Activated CD8-positive, alpha-beta T cell treated with anti-CD3 and anti-CD28 coated beads, Interleukin-2, amount 10 ng/mL, durations not matched to agents 7 days and 5 days (primary cell): ENCODE results near the gene SETD5. TPM values are rescaled to one million over a fixed set of nuclear protein-coding genes. Genes with fewer than 3 reads are reported as not detected.
A peak's percentile ranks its signal among the peaks of the same experiment; 100 is the strongest.

Experiments used
- ATAC-seq: fragments of 150-1000 bp; cut with Tn5 transposase; one replicate; pipeline ENCODE4 v1.10.0; 2021; ENCODE audit warnings: moderate library complexity
- CTCF ChIA-PET: fragments of 350-600 bp; sonication (Branson Sonifier 250); formaldehyde crosslinking; loops from one replicate; lab custom pipeline; 2021; ENCODE audit warnings: antibody characterized with exemption; lab: Charles Lee
- POLR2A ChIA-PET: fragments of 350-600 bp; sonication (Branson Sonifier 250); formaldehyde crosslinking; loops from one replicate; lab custom pipeline; 2021; ENCODE audit warnings: antibody characterized with exemption; lab: Charles Lee
- DNase-seq: peaks from one replicate; pipeline ENCODE4 v3.0.0-alpha.2; 2020
- H3K27ac Mint-ChIP-seq: one replicate; pipeline ENCODE4 v1.8.0; 2021; ENCODE audit warnings: mild to moderate bottlenecking, mixed read lengths
- H3K27me3 Mint-ChIP-seq: one replicate; pipeline ENCODE4 v1.8.0; 2021; ENCODE audit warnings: low read depth, mixed read lengths
- H3K36me3 Mint-ChIP-seq: one replicate; pipeline ENCODE4 v1.8.0; 2021; ENCODE audit warnings: low read depth, mixed read lengths
- H3K4me1 Mint-ChIP-seq: one replicate; pipeline ENCODE4 v1.8.0; 2021; ENCODE audit warnings: low read depth, mixed read lengths
- H3K4me3 Mint-ChIP-seq: one replicate; pipeline ENCODE4 v1.8.0; 2021; ENCODE audit warnings: mild to moderate bottlenecking, mixed read lengths
- H3K9me3 Mint-ChIP-seq: one replicate; pipeline ENCODE4 v1.8.0; 2022; ENCODE audit warnings: mixed read lengths; ENCODE audit not compliant: insufficient read depth
- total RNA-seq, 2 experiments: library from RNA; stranded (reverse); gene quantifications; one replicate each; pipeline ENCODE4 v1.2.3, GENCODE V29; 2021

The SETD5 gene
- total RNA-seq, 2 experiments from 2014 or later = 122 to 126 TPM

DNA sequence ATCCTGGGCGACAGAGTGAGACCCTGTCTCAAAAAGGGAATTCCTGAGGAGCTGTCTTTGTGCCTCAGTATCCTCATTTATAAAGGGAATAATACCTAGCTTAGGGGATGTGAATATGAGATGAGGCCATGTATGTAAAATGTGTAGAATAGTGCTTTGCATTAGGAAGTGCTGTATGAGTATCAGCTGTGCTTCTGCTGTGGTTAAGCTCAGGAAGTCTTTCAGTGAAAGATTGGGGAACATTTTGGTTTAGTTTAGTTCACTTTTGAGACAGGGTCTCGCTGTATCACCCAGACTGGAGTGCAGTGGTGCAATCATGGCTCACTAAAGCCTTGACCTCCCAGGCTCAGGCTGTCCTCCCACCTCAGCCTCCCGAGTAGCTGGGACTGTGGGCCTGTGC lies 23.9 kb upstream of the SETD5 start:
- DNase-seq (no peak), ATAC-seq (peak; percentile 57)
- peak overlapping the region; percentile 22 for H3K4me3 Mint-ChIP-seq
- H3K4me1 Mint-ChIP-seq = peaks cover 20% of the 10 kb centered on the region
- peaks cover 80% of the 10 kb centered on the region for H3K36me3 Mint-ChIP-seq
- H3K27me3 Mint-ChIP-seq = no peaks in the 10 kb centered on the region
- no peaks in the 10 kb centered on the region for H3K9me3 Mint-ChIP-seq
- POLR2A ChIA-PET = interaction anchor here (1.3 to 2.0 kb wide), 2 partner anchors 10 to 23 kb away, joined by 7 to 11 read pairs; partner anchors contain the start of gene THUMPD3
- CTCF ChIA-PET = interaction anchor here (1.1 to 2.6 kb wide), 2 partner anchors 10 to 16 kb away, joined by 4 to 5 read pairs; partner anchors contain the start of gene THUMPD3
- peak overlapping the region; percentile 54 for H3K27ac Mint-ChIP-seq

GRCh38 chr3:9377981-9378380 lies 19.4 kb upstream of the SETD5 start:
- no peak for DNase-seq
- Mint-ChIP-seq H3K4me1 (peaks cover 11% of the 10 kb centered on the region), H3K36me3 (peaks cover 75% of the 10 kb centered on the region), H3K4me3 (no peak overlapping the region), H3K27ac (no peak overlapping the region), H3K9me3 (no peaks in the 10 kb centered on the region), H3K27me3 (no peaks in the 10 kb centered on the region)
- ATAC-seq = no peak
- ChIA-PET POLR2A (interaction anchor here (1.1 to 2.6 kb wide), 3 partner anchors 11 to 18 kb away, joined by 3 to 13 read pairs (median 7); partner anchors contain the start of gene THUMPD3), CTCF (interaction anchor here (0.7 to 1.3 kb wide), 3 partner anchors 18 to 57 kb away, joined by 3 to 5 read pairs (median 4); no protein-coding TSS in a partner anchor)

DNA sequence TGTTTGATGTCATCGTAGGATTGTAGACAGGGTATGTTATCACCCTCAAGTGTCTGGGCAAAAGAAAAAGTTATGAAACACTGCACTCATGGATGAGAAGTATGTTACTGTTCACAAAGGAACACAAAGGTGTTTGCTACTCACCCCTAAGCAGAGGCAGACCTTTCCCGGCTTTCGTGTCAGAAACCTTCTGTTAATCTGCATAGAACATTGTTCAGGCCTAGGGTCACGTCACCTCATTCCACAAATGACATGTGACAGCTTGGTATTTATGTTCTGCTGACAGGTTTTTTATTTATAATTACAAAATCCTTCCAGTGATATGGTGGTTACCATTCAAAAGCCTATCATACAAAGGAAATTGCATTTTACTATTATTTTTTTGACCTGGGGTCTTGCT lies 18.1 kb upstream of the SETD5 start:
- peaks cover 2% of the 10 kb centered on the region for H3K4me1 Mint-ChIP-seq
- H3K27ac Mint-ChIP-seq = no peak overlapping the region
- H3K4me3 Mint-ChIP-seq = no peak overlapping the region
- no peaks in the 10 kb centered on the region for H3K9me3 Mint-ChIP-seq
- ChIA-PET POLR2A (interaction anchor here (0.6 to 2.6 kb wide), 4 partner anchors 15 to 458 kb away, joined by 3 to 13 read pairs (median 4); partner anchors contain the start of gene THUMPD3), CTCF (interaction anchor here (1.0 to 1.7 kb wide), 4 partner anchors 9 to 26 kb away, joined by 3 to 6 read pairs (median 4); partner anchors contain the start of gene THUMPD3)
- ATAC-seq = no peak
- no peak for DNase-seq
- no peaks in the 10 kb centered on the region for H3K27me3 Mint-ChIP-seq
- H3K36me3 Mint-ChIP-seq = peaks cover 77% of the 10 kb centered on the region

- CTCF ChIA-PET = interaction anchor here (1.0 to 1.7 kb wide), 4 partner anchors 8 to 27 kb away, joined by 3 to 6 read pairs (median 4); partner anchors contain the start of gene THUMPD3
- ATAC-seq (no peak), DNase-seq (no peak)
- H3K4me1 Mint-ChIP-seq = peaks cover under 1% of the 10 kb centered on the region
- no peaks in the 10 kb centered on the region for H3K9me3 Mint-ChIP-seq
- POLR2A ChIA-PET = interaction anchor here (0.6 kb wide), 1 partner anchor 76 kb away, joined by 3 read pairs; no protein-coding TSS in a partner anchor
- H3K36me3 Mint-ChIP-seq = peaks cover 76% of the 10 kb centered on the region
- H3K4me3 Mint-ChIP-seq = no peak overlapping the region
- H3K27me3 Mint-ChIP-seq = no peaks in the 10 kb centered on the region
- peak overlapping the region; percentile 1 for H3K27ac Mint-ChIP-seq
Observed at GRCh38 chr3:9380014-9380413, 17.4 kb upstream of the SETD5 start.

GRCh38 chr3:9384141-9384828 lies 13.1 kb upstream of the SETD5 start:
- DNase-seq (no peak), ATAC-seq (no peak)
- H3K27me3 Mint-ChIP-seq = no peaks in the 10 kb centered on the region
- no peak overlapping the region for H3K27ac Mint-ChIP-seq
- CTCF ChIA-PET = interaction anchor here (2.5 kb wide), 1 partner anchor 10 kb away, joined by 15 read pairs; no protein-coding TSS in a partner anchor
- H3K9me3 Mint-ChIP-seq = no peaks in the 10 kb centered on the region
- POLR2A ChIA-PET = interaction anchor here (0.7 to 4.8 kb wide), 3 partner anchors 12 to 21 kb away, joined by 4 to 44 read pairs (median 11); partner anchors contain the start of genes SETD5 and THUMPD3
- H3K36me3 Mint-ChIP-seq = peaks cover 79% of the 10 kb centered on the region
- no peak overlapping the region for H3K4me3 Mint-ChIP-seq
- peaks cover 16% of the 10 kb centered on the region for H3K4me1 Mint-ChIP-seq

GRCh38 chr3:9385187-9386077 lies 12.0 kb upstream of the SETD5 start:
- ChIA-PET POLR2A (interaction anchor here (0.6 to 4.8 kb wide), 2 partner anchors 11 to 17 kb away, joined by 3 to 44 read pairs; partner anchors contain the start of gene SETD5), CTCF (interaction anchor here (1.0 to 2.5 kb wide), 2 partner anchors 8 to 34 kb away, joined by 3 to 15 read pairs; no protein-coding TSS in a partner anchor)
- no peak for ATAC-seq
- DNase-seq = no peak
- H3K4me1 Mint-ChIP-seq = peaks cover 20% of the 10 kb centered on the region
- no peaks in the 10 kb centered on the region for H3K27me3 Mint-ChIP-seq
- peak overlapping the region; percentile 72 for H3K27ac Mint-ChIP-seq
- peaks cover 79% of the 10 kb centered on the region for H3K36me3 Mint-ChIP-seq
- no peak overlapping the region for H3K4me3 Mint-ChIP-seq
- H3K9me3 Mint-ChIP-seq = no peaks in the 10 kb centered on the region

DNA sequence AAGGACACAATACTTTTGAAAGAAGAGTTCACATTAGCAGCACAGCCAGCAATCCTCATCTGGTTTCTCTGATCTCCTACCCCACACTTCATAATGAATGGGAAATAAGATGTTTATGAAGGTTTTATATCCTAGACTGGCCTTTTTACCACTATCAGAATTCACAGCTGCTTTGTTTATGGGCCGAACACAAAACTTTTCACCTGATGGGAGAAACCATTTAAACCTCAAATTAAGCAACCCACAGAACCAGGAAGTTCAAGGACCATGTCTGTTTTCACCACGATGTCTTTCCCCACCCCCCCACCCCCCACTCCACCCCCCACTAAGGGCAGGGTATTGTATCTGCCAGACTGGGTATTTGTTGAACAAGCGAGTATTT lies 11.3 kb upstream of the SETD5 start:
- Mint-ChIP-seq H3K27me3 (no peaks in the 10 kb centered on the region), H3K4me3 (no peak overlapping the region), H3K27ac (peak overlapping the region; percentile 53), H3K4me1 (peaks cover 22% of the 10 kb centered on the region), H3K36me3 (peaks cover 83% of the 10 kb centered on the region), H3K9me3 (no peaks in the 10 kb centered on the region)
- ChIA-PET POLR2A (interaction anchor here (0.6 to 4.8 kb wide), 2 partner anchors 10 to 17 kb away, joined by 3 to 44 read pairs; partner anchors contain the start of gene SETD5), CTCF (interaction anchor here (1.0 kb wide), 1 partner anchor 34 kb away, joined by 3 read pairs; no protein-coding TSS in a partner anchor)
- DNase-seq (no peak), ATAC-seq (no peak)

- ChIA-PET POLR2A (interaction anchor here (0.6 to 4.8 kb wide), 2 partner anchors 9 to 557 kb away, joined by 3 to 44 read pairs; partner anchors contain the start of gene SETD5), CTCF (interaction anchor here (1.0 kb wide), 1 partner anchor 35 kb away, joined by 3 read pairs; no protein-coding TSS in a partner anchor)
- Mint-ChIP-seq H3K4me1 (peaks cover 28% of the 10 kb centered on the region), H3K4me3 (no peak overlapping the region), H3K27ac (peak overlapping the region; percentile 53), H3K27me3 (no peaks in the 10 kb centered on the region), H3K36me3 (peaks cover 86% of the 10 kb centered on the region), H3K9me3 (no peaks in the 10 kb centered on the region)
- DNase-seq (no peak), ATAC-seq (no peak)
Observed at GRCh38 chr3:9386501-9387321, 10.7 kb upstream of the SETD5 start.

DNA sequence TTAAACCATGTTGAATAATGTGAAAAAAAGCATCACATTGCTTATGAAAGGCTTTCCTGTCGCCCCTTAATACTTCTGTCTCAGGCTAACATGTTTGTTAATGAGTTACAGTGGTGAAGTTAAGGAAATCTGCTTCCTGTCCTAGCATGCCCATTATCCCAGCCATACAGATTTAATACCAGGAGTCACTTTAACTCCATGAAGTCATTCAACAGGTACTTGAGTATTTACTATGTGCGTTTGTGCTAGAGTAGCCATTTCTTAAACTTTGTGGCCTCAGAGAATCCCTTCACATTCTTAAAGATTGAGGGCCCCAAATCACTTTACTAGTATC lies 10.1 kb upstream of the SETD5 start:
- CTCF ChIA-PET = no interaction called here
- H3K27ac Mint-ChIP-seq = no peak overlapping the region

DNA sequence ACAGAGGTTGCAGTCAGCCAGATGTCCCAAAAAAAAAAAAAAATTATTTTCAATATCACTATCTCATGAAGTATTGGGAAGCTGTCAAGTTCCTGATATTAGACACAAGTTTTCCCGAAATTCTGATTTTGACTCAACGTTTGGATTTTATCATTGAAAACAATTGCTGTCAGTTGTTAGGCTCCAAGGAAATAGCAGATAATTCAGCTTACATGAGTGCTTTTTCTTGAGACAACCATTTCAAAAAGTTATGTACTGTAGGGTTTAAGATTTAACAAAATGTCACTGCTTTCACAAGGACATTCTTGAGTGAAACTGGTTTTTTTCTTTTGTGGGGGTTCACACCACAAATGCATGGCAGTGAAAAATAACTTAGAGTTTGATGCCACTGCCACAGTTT lies 9.3 kb upstream of the SETD5 start:
- Mint-ChIP-seq H3K27ac (no peak overlapping the region), H3K4me3 (no peak overlapping the region), H3K9me3 (no peaks in the 10 kb centered on the region), H3K27me3 (no peaks in the 10 kb centered on the region), H3K36me3 (peaks cover 87% of the 10 kb centered on the region), H3K4me1 (peaks cover 42% of the 10 kb centered on the region)
- CTCF ChIA-PET = interaction anchor here (1.5 kb wide), 1 partner anchor 8 kb away, joined by 3 read pairs; no protein-coding TSS in a partner anchor
- ATAC-seq (no peak), DNase-seq (no peak)
- POLR2A ChIA-PET = interaction anchor here (1.4 kb wide), 2 partner anchors 9 to 25 kb away, joined by 3 to 5 read pairs; partner anchors contain the start of gene THUMPD3

More for the DNA sequence above, 10.1 kb upstream of the SETD5 start:
- peaks cover 90% of the 10 kb centered on the region for H3K36me3 Mint-ChIP-seq
- POLR2A ChIA-PET = interaction anchor here (1.4 kb wide), 1 partner anchor 10 kb away, joined by 3 read pairs; no protein-coding TSS in a partner anchor
- peaks cover 34% of the 10 kb centered on the region for H3K4me1 Mint-ChIP-seq
- H3K27me3 Mint-ChIP-seq = no peaks in the 10 kb centered on the region
- H3K4me3 Mint-ChIP-seq = no peak overlapping the region
- ATAC-seq (no peak), DNase-seq (no peak)
- no peaks in the 10 kb centered on the region for H3K9me3 Mint-ChIP-seq
